Effector memory CD4-positive, alpha-beta T cell (primary cell): ENCODE results near the gene RNF39.

Source experiments
- DNase-seq, 3 donors: peaks; one replicate each; pipeline ENCODE4 v3.0.0-alpha.2; 2020
- H3K27ac ChIP-seq: 2 replicates; pipeline ENCODE4 v1.7.0; 2013; ENCODE audit warnings: mild to moderate bottlenecking, low read length, moderate library complexity; ENCODE audit not compliant: insufficient read depth, poor library complexity, severe bottlenecking
- H3K27me3 ChIP-seq: replicated peaks from 2 replicates; pipeline ENCODE4 v1.7.0; 2013; ENCODE audit warnings: mild to moderate bottlenecking, low read length; ENCODE audit not compliant: insufficient read depth, control insufficient read depth, poor library complexity, severe bottlenecking
- H3K36me3 ChIP-seq: 2 replicates; pipeline ENCODE4 v1.7.0; 2013; ENCODE audit warnings: mild to moderate bottlenecking, low read length, moderate library complexity; ENCODE audit not compliant: control insufficient read depth, insufficient read depth
- H3K4me1 ChIP-seq: 2 replicates; pipeline ENCODE4 v1.7.0; 2013; ENCODE audit warnings: low read length, mild to moderate bottlenecking; ENCODE audit not compliant: control insufficient read depth, insufficient read depth, poor library complexity, severe bottlenecking
- H3K4me3 ChIP-seq: 2 replicates; pipeline ENCODE4 v1.7.0; 2013; ENCODE audit warnings: low read length, low read depth, mild to moderate bottlenecking; ENCODE audit not compliant: insufficient read depth, poor library complexity, severe bottlenecking
- H3K9me3 ChIP-seq: 2 replicates; pipeline ENCODE4 v1.7.0; 2013; ENCODE audit warnings: mild to moderate bottlenecking, low read length, moderate library complexity; ENCODE audit not compliant: control insufficient read depth

The RNF39 gene

DNA sequence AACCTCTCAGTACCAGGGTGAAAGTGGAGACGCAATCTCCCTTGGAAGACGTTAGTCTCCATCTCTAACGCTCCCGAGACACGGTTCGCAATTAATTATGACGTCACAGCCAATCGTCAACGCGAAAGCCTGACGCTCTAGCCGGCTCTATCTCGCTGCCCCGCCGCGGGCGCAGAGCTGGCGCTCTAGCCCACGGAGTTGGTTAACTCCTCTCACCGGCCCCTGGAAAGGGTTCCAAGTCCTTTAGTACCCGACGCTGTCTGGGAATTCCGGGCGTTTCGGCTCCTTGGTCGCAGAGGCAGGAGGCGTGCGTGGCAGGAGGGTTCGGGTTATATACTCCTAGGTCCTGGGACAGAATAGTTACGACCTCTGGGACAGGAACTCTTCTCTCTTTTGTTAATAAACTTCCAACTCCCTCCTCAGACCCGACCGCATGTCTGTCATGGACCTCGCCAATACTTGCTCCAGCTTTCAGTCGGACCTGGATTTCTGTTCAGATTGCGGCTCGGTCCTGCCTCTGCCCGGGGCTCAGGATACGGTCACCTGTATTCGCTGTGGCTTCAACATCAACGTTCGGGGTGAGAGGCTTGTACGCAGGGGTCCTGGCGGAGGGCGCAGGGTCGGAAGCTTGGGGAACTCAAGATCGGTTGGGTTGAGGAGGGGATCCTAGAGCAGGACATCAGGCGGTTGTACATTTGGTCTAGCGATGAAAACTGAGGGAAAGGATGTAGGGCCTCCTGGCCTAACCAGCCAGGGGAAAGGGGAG lies 14.3 kb downstream of the RNF39 start, which contains the start of gene POLR1H:
POLR1H (plus strand) TSS at position 174 of the 766 bp plus-strand sequence; CDS start at position 434, 260 bp downstream.
- H3K9me3 ChIP-seq: no peaks in the 10 kb centered on the region
- peak; percentile 73 to 81 (median 74) for DNase-seq
- H3K36me3 ChIP-seq: peaks cover 6% of the 10 kb centered on the region
- no peaks in the 10 kb centered on the region for H3K27me3 ChIP-seq
- peaks cover 15% of the 10 kb centered on the region for H3K4me1 ChIP-seq
- H3K4me3 ChIP-seq: peak within 1 kb of the TSS; percentile 94
- peak within 1 kb of the TSS; percentile 93 for H3K27ac ChIP-seq

DNA sequence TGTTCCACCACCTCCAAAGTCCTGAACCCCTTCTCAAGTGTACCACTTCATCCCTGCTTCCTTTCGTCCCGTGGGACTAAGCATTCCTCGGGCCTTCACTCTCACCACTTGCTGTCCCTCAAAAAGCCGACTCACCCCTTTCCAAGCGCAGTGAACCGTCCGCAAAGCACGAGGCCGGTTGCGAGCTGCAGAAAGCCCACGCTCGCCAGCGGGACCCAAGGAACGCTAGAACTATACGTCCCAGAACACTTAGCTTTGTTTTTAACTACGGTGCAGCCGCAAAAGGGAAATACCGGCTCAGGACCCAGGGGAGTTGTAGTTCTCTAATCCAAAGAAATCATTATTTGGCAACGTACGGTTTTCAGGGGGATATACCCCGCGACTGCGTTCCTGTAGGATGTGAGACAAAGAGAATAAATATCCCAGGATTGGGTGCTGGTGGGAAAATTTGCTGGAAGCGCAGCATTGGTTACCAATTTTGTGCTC lies 14.9 kb downstream of the RNF39 start:
- Histone ChIP-seq H3K27ac (peak overlapping the region; percentile 93), H3K9me3 (no peaks in the 10 kb centered on the region), H3K36me3 (peaks cover 11% of the 10 kb centered on the region), H3K4me1 (peaks cover 10% of the 10 kb centered on the region), H3K27me3 (no peaks in the 10 kb centered on the region), H3K4me3 (peak overlapping the region; percentile 94)
- DNase-seq: peak in 1 of 3 donors; percentile 26

GRCh38 chr6:30055513-30055912 lies 20.1 kb downstream of the RNF39 start:
- peaks cover 8% of the 10 kb centered on the region for H3K4me1 ChIP-seq
- peaks cover 14% of the 10 kb centered on the region for H3K36me3 ChIP-seq
- H3K27ac ChIP-seq: no peak overlapping the region
- no peaks in the 10 kb centered on the region for H3K27me3 ChIP-seq
- H3K4me3 ChIP-seq: no peak overlapping the region
- H3K9me3 ChIP-seq: no peaks in the 10 kb centered on the region
- no peak for DNase-seq

DNA sequence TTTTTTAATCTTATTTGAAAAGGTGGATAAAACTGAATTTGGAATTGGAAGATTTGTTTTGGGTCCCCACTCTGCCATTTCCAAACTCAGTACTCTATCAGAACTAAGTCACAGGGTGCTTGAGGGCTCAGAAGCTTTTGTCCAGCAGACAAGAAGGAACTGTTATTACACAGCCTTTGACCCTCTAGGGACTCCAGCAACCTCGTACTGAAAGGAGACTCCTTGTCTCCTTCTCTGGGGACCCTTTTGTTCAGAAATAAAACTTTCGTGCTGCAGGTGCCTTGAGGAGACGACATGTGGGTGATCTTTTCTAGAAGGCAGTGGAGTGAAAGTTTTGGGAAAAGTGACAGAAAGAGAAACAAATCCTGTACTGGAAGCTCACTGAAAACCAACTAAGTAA lies 21.9 kb downstream of the RNF39 start:
- no peak overlapping the region for H3K4me3 ChIP-seq
- H3K4me1 ChIP-seq: no peaks in the 10 kb centered on the region
- H3K27ac ChIP-seq: no peak overlapping the region
- no peaks in the 10 kb centered on the region for H3K9me3 ChIP-seq
- no peaks in the 10 kb centered on the region for H3K27me3 ChIP-seq
- peaks cover 14% of the 10 kb centered on the region for H3K36me3 ChIP-seq
- no peak for DNase-seq

- Histone ChIP-seq H3K4me3 (no peak overlapping the region), H3K36me3 (no peaks in the 10 kb centered on the region), H3K4me1 (no peaks in the 10 kb centered on the region), H3K27ac (no peak overlapping the region), H3K9me3 (no peaks in the 10 kb centered on the region), H3K27me3 (no peaks in the 10 kb centered on the region)
- DNase-seq: no peak
These were observed 28.3 kb downstream of the RNF39 start for GRCh38 chr6:30047220-30047619.

DNA sequence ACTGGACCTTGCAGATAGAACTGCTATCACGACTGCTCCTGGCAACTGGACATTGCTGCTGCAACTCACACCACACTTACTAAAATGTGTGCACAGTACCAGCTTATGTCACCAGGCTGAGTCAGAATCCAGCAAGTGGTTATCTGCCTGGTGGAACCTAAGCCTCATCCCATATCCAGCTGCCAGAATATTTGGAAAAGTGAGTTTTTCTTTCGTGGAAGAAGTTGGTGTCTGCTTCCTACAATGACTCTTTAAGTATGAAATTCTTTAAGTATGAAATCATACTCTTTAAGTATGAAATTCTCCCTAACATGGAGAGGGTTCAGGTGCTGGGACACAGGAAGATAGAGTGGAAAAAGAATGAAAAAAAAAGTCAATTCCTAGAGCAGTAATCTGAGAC lies 30.9 kb downstream of the RNF39 start:
- DNase-seq: no peak
- Histone ChIP-seq H3K36me3 (no peaks in the 10 kb centered on the region), H3K27me3 (no peaks in the 10 kb centered on the region), H3K27ac (no peak overlapping the region), H3K9me3 (no peaks in the 10 kb centered on the region), H3K4me3 (no peak overlapping the region), H3K4me1 (no peaks in the 10 kb centered on the region)

GRCh38 chr6:30043744-30044143 lies 31.8 kb downstream of the RNF39 start:
- Histone ChIP-seq H3K4me3 (no peak overlapping the region), H3K4me1 (no peaks in the 10 kb centered on the region), H3K9me3 (no peaks in the 10 kb centered on the region), H3K27ac (no peak overlapping the region), H3K36me3 (no peaks in the 10 kb centered on the region), H3K27me3 (no peaks in the 10 kb centered on the region)
- DNase-seq: no peak

GRCh38 chr6:30042914-30043313 lies 32.7 kb downstream of the RNF39 start:
- no peak overlapping the region for H3K27ac ChIP-seq
- H3K9me3 ChIP-seq: no peaks in the 10 kb centered on the region
- H3K4me1 ChIP-seq: no peaks in the 10 kb centered on the region
- no peak overlapping the region for H3K4me3 ChIP-seq
- DNase-seq: no peak
- H3K36me3 ChIP-seq: no peaks in the 10 kb centered on the region
- no peaks in the 10 kb centered on the region for H3K27me3 ChIP-seq

DNA sequence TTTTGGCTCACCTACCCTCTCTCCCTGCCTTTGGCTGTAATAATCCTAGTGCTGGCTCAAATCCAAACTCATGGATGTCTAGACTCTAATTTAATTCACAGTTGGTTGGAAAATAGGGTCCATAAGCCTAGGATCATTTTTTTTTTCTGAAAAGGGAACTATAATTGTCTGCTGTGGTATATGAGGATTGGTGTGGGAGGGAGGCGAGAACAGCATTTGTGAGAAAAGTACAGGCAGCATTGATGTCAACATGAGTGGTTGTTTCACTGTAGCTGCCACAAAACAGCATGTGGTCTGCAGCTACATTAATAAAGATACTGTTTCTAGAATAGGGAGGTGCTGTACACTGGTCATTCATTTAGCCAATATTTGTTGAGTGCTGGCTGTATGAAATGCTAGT lies 33.1 kb downstream of the RNF39 start:
- H3K36me3 ChIP-seq: no peaks in the 10 kb centered on the region
- DNase-seq: no peak
- no peaks in the 10 kb centered on the region for H3K27me3 ChIP-seq
- H3K4me1 ChIP-seq: no peaks in the 10 kb centered on the region
- H3K4me3 ChIP-seq: no peak overlapping the region
- no peaks in the 10 kb centered on the region for H3K9me3 ChIP-seq
- no peak overlapping the region for H3K27ac ChIP-seq

DNA sequence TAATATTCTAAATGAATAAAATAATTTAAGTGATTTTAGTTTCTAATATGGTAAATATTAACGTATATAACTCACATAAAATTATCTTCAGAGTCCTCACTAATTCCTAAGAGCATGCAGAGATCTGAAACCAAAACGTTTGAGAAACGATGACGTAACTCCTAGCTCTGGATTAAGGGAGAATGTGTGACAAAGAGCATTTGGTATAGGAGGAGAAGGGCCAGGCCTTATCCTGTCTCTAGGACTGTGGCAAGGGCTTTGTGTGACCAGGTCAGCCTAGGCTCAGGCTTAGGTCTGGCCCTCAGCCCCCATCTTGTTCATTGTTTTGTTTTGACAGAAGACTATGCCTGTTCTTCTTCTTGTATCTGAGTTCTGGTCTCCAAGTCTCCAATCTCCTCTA lies 33.7 kb downstream of the RNF39 start:
- DNase-seq: no peak
- no peak overlapping the region for H3K4me3 ChIP-seq

More for the DNA sequence above, 33.7 kb downstream of the RNF39 start:
- H3K27me3 ChIP-seq: no peaks in the 10 kb centered on the region
- no peaks in the 10 kb centered on the region for H3K36me3 ChIP-seq
- no peak overlapping the region for H3K27ac ChIP-seq
- H3K9me3 ChIP-seq: no peaks in the 10 kb centered on the region
- no peaks in the 10 kb centered on the region for H3K4me1 ChIP-seq
